Liver (tissue), 9 donors: ENCODE results near the gene TRIM6. TPM values are rescaled to one million over a fixed set of nuclear protein-coding genes. Genes with fewer than 3 reads are reported as not detected.

Experiments
- DNase-seq: peaks from one replicate; pipeline ENCODE4 v3.0.0-alpha.2; 2017; ENCODE audit warnings: low spot score
- H3K27ac ChIP-seq, 2 donors: one replicate each; pipeline ENCODE4 v1.7.0; 2013; ENCODE audit warnings: inconsistent platforms in 2 of 2, low read length in 2 of 2, control low read depth in 1 of 2, low read depth in 1 of 2, mild to moderate bottlenecking in 1 of 2
- H3K27me3 ChIP-seq, 4 donors: one replicate each; pipeline versions ENCODE4 v1.6.1 to v1.7.0; 2013; ENCODE audit warnings: low read length in 3 of 4, inconsistent platforms in 1 of 4, mild to moderate bottlenecking in 1 of 4, moderate library complexity in 1 of 4; ENCODE audit not compliant: control insufficient read depth in 4 of 4, insufficient read depth in 4 of 4
- H3K36me3 ChIP-seq, 4 donors: one replicate each; pipeline versions ENCODE4 v1.6.1 to v1.7.0; 2013; ENCODE audit warnings: low read length in 3 of 4, mild to moderate bottlenecking in 3 of 4, low read depth in 1 of 4, moderate library complexity in 1 of 4; ENCODE audit not compliant: control insufficient read depth in 4 of 4, insufficient read depth in 3 of 4
- H3K4me1 ChIP-seq, 4 donors: one replicate each; pipeline versions ENCODE4 v1.6.1 to v1.7.0; 2013; ENCODE audit warnings: low read length in 3 of 4, mild to moderate bottlenecking in 3 of 4, moderate library complexity in 1 of 4; ENCODE audit not compliant: control insufficient read depth in 4 of 4, insufficient read depth in 4 of 4
- H3K4me3 ChIP-seq, 3 donors: one replicate each; pipeline versions ENCODE4 v1.6.1 to v1.7.0; 2013; ENCODE audit warnings: low read length in 3 of 3, control low read depth in 1 of 3, low read depth in 1 of 3, mild to moderate bottlenecking in 1 of 3
- H3K9ac ChIP-seq, 2 donors: one replicate each; pipeline ENCODE4 v1.7.0; 2013; ENCODE audit warnings: low read length in 2 of 2, mild to moderate bottlenecking in 2 of 2, moderate library complexity in 2 of 2, control low read depth in 1 of 2, low read depth in 1 of 2
- H3K9me3 ChIP-seq, 4 donors: one replicate each; pipeline versions ENCODE4 v1.6.1 to v1.7.0; 2013; ENCODE audit warnings: low read length in 3 of 4; ENCODE audit not compliant: control insufficient read depth in 4 of 4
- ATF3 ChIP-seq: IDR thresholded peaks from 2 replicates; pipeline ENCODE4 v1.6.1; 2016; ENCODE audit warnings: antibody characterized with exemption
- CTCF ChIP-seq: fragments of 150-350 bp; IDR thresholded peaks from 2 replicates; pipeline ENCODE4 v1.5.1; 2017; ENCODE audit warnings: improper control_type of control experiment, low read depth, low read length; ENCODE audit not compliant: missing input control
- EGR1 ChIP-seq, 2 donors: IDR thresholded peaks; 2 replicates each; pipeline ENCODE4 v1.6.1; 2016 to 2018; ENCODE audit warnings: antibody characterized with exemption in 2 of 2, low read depth in 2 of 2
- FOXA1 ChIP-seq: IDR thresholded peaks from 2 replicates; pipeline ENCODE4 v1.6.1; 2016; ENCODE audit warnings: antibody characterized with exemption
- FOXA2 ChIP-seq: IDR thresholded peaks from 2 replicates; pipeline ENCODE4 v1.6.1; 2016; ENCODE audit warnings: antibody characterized with exemption
- GABPA ChIP-seq, 2 donors: IDR thresholded peaks in 1 of 2; conservative IDR thresholded peaks in 1 of 2; 2 replicates each; pipeline ENCODE4 v1.6.1; 2016; ENCODE audit warnings: antibody characterized with exemption in 2 of 2, mild to moderate bottlenecking in 1 of 2, moderate library complexity in 1 of 2
- HNF4A ChIP-seq, 2 donors: conservative IDR thresholded peaks; 2 replicates each; pipeline ENCODE4 v1.6.1; 2016; ENCODE audit warnings: antibody characterized with exemption in 2 of 2, mild to moderate bottlenecking in 2 of 2
- HNF4G ChIP-seq: IDR thresholded peaks from 2 replicates; pipeline ENCODE4 v1.6.1; 2016; ENCODE audit warnings: antibody characterized with exemption
- JUND ChIP-seq, 2 donors: IDR thresholded peaks; 2 replicates each; pipeline ENCODE4 v1.6.1; 2016; ENCODE audit warnings: antibody characterized with exemption in 2 of 2
- MAX ChIP-seq: IDR thresholded peaks from 2 replicates; pipeline ENCODE4 v1.6.1; 2016; ENCODE audit warnings: antibody characterized with exemption
- NR2F2 ChIP-seq: IDR thresholded peaks from 2 replicates; pipeline ENCODE4 v1.6.1; 2016; ENCODE audit warnings: antibody characterized with exemption
- RAD21 ChIP-seq, 2 donors: IDR thresholded peaks; 2 replicates each; pipeline ENCODE4 v1.6.1; 2016; ENCODE audit warnings: antibody characterized with exemption in 2 of 2, mild to moderate bottlenecking in 2 of 2
- REST ChIP-seq: IDR thresholded peaks from 2 replicates; pipeline ENCODE4 v1.6.1; 2016; ENCODE audit warnings: antibody characterized with exemption, mild to moderate bottlenecking
- RXRA ChIP-seq, 2 donors: IDR thresholded peaks; 2 replicates each; pipeline ENCODE4 v1.6.1; 2017 to 2018; ENCODE audit warnings: antibody characterized with exemption in 2 of 2, mild to moderate bottlenecking in 1 of 2
- SP1 ChIP-seq: IDR thresholded peaks from 2 replicates; pipeline ENCODE4 v1.6.1; 2018; ENCODE audit warnings: antibody characterized with exemption, mild to moderate bottlenecking
- TAF1 ChIP-seq: conservative IDR thresholded peaks from 2 replicates; pipeline ENCODE4 v1.6.1; 2016; ENCODE audit warnings: antibody characterized with exemption, mild to moderate bottlenecking
- YY1 ChIP-seq: IDR thresholded peaks from 2 replicates; pipeline ENCODE4 v1.6.1; 2016; ENCODE audit warnings: antibody characterized with exemption, mild to moderate bottlenecking
- ZBTB33 ChIP-seq: IDR thresholded peaks from 2 replicates; pipeline ENCODE4 v1.6.1; 2016; ENCODE audit warnings: antibody characterized with exemption
- WGBS: extraction: QIAGEN DNeasy Blood & Tissue Kit; methylation state at CpG from one replicate; pipeline ENCODE4 v1.1.7; 2013; 5-methylcytosine and 5-hydroxymethylcytosine counted together
- polyA plus RNA-seq, 2 donors: library from polyadenylated mRNA; stranded (reverse) in 1 of 2; unstranded in 1 of 2; fragments of 200-250 nt in 1 of 2; fragments of >200 nt in 1 of 2; fragmentation: Nextera tagmentation in 1 of 2; extraction: Ambion mirVana in 1 of 2; gene quantifications; one replicate each; pipeline versions ENCODE4 v1.2.1 to v1.2.3, GENCODE V29; 2013 to 2015
- total RNA-seq, 2 donors: library from RNA; depleted of rRNA; stranded (reverse); fragments of >200 nt; gene quantifications; one replicate each; pipeline ENCODE4 v1.2.3, GENCODE V29; 2014
- donor health status: healthy.
- donor health status: healthy.
- donor health status: healthy.
- donor health status: healthy.
- donor health status: healthy.

TRIM6 gene
- total RNA-seq (1 to 10 TPM in 1 of 2 donors, under 1 TPM in 1; 0.75 to 5.3 TPM), polyA plus RNA-seq (under 1 TPM; 0.39 to 0.40 TPM)

- Histone ChIP-seq H3K4me3 (peak within 1 kb of the TSS; percentile 53 to 81 (median 64)), H3K9ac (peak within 1 kb of the TSS; percentile 54 to 72), H3K4me1 (peaks cover 0 to 11% (median 6%) of the 10 kb centered on the region in 4 donors), H3K36me3 (no peaks in the 10 kb centered on the region), H3K27me3 (no peaks in the 10 kb centered on the region), H3K27ac (no peak within 1 kb of the TSS), H3K9me3 (no peaks in the 10 kb centered on the region)
- TF ChIP-seq EGR1 (IDR thresholded peaks at IDR 0.05; ENCODE audit: low read depth in 2 of 2) (no peak), CTCF (no peak), RAD21 (IDR thresholded peaks at IDR 0.05) (peak in 1 of 2 donors; percentile 4), RXRA (IDR thresholded peaks at IDR 0.05) (peak in 1 of 2 donors; percentile 12), ATF3 (no peak), HNF4G (no peak), JUND (IDR thresholded peaks at IDR 0.05) (no peak), HNF4A (conservative IDR thresholded peaks at IDR 0.05) (peak; percentile 29 to 74), SP1 (peak; percentile 10), GABPA (IDR thresholded peaks at IDR 0.05 in 1 of 2, conservative IDR thresholded peaks at IDR 0.05 in 1 of 2) (no peak), ZBTB33 (no peak), YY1 (no peak), FOXA1 (no peak)
- DNase-seq, result peak; percentile 58
- WGBS, result 7% methylated on average over 20 of the region's 20 CpGs
These were observed at the start of gene TRIM6 for GRCh38 chr11:5596607-5597201. Gene TRIM6, plus strand, starts transcription at chr11:5596637. Its CDS starts 261 bp downstream, at chr11:5596898.

- no peaks in the 10 kb centered on the region for H3K27me3 ChIP-seq
- no peak overlapping the region for H3K27ac ChIP-seq
- H3K4me3 ChIP-seq, result no peak overlapping the region
- H3K9ac ChIP-seq, result no peak overlapping the region
- H3K36me3 ChIP-seq, result no peaks in the 10 kb centered on the region
- TF ChIP-seq HNF4G (no peak), JUND (IDR thresholded peaks at IDR 0.05) (no peak), NR2F2 (no peak), FOXA2 (no peak), MAX (no peak), SP1 (no peak), GABPA (IDR thresholded peaks at IDR 0.05 in 1 of 2, conservative IDR thresholded peaks at IDR 0.05 in 1 of 2) (no peak), TAF1 (no peak), RXRA (IDR thresholded peaks at IDR 0.05) (no peak), FOXA1 (no peak), CTCF (no peak), REST (no peak)
- H3K9me3 ChIP-seq, result no peaks in the 10 kb centered on the region
- 97% methylated on average over 1 of the region's 1 CpG for whole genome bisulfite sequencing
- DNase-seq, result no peak
- H3K4me1 ChIP-seq, result no peaks in the 10 kb centered on the region
These were observed 48.5 kb upstream of the TRIM6 start for GRCh38 chr11:5547982-5548381.
